Measurements from ENCODE around the gene JUNB.

DNA sequence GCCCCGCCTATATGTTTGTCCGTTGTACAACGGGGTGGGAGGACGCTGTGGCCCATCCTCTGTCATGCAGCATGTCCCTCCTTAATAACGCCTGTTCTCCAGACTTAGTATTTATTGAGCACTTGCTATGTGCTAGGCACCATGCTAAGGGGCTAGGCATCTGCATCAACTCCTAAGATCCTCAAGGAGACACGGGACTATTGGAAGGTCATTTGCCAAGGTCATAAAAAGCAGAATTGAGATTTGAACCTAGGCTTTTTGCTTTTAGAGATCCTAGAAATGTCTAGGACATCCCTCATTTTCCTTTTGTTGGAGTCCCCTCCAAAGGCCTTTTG, 45.2 kb downstream of the JUNB start:
- TF ChIP-seq, protein P1, sequence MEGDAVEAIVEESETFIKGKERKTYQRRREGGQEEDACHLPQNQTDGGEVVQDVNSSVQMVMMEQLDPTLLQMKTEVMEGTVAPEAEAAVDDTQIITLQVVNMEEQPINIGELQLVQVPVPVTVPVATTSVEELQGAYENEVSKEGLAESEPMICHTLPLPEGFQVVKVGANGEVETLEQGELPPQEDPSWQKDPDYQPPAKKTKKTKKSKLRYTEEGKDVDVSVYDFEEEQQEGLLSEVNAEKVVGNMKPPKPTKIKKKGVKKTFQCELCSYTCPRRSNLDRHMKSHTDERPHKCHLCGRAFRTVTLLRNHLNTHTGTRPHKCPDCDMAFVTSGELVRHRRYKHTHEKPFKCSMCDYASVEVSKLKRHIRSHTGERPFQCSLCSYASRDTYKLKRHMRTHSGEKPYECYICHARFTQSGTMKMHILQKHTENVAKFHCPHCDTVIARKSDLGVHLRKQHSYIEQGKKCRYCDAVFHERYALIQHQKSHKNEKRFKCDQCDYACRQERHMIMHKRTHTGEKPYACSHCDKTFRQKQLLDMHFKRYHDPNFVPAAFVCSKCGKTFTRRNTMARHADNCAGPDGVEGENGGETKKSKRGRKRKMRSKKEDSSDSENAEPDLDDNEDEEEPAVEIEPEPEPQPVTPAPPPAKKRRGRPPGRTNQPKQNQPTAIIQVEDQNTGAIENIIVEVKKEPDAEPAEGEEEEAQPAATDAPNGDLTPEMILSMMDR (IDR thresholded peaks at IDR 0.05), result no peak
- TF ChIP-seq POLR2AphosphoS5 (IDR thresholded peaks at IDR 0.05; ENCODE audit: low read depth, low read length), result no peak
- no peak for TF ChIP-seq TCF7L2 (IDR thresholded peaks at IDR 0.05; ENCODE audit: low read depth, low read length)
